Activated CD4-positive, alpha-beta T cell treated with anti-CD3 and anti-CD28 coated beads for 4 hours (primary cell): Measurements from ENCODE around the gene TNIP3.

Experiments used
- DNase-seq, 2 donors: peaks; one replicate each; pipeline ENCODE4 v3.0.0-alpha.2; 2020

Gene TNIP3

DNA sequence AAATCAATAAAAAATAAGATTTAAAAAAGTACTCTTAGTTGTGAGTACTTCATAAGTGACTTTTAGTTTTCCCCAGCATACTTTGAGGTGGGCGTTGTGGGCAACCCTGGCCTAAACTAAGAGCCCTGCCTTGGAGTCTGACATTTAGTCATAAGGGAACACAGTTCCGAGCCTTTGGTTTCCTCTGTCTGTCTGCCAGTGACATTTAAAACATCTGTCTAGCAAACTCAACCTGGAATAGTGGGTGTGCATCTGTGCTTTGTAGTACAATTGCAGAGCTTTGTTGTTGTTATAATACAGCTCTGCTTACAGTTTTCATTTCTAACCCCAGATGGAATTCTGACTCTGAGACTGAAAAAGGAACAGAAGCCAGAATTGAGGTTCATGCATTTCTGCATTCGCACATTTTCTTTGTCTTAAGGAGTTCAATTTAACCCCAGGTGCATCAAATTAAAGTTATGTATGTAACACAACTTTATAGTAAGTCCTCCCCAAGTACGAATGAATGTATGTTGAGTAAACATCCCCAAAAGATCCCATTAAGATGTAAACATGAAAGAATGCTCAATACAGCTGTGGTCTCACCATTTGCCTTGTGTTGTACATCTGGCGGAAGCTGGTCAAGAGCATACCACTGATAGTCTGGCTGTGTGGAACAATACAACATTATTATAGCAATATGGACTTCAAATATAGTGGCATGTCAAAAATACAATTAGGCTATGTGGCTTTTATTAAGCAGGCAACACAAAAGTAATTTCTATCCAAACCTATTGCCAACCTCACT lies 25.9 kb downstream of the TNIP3 start:
- peak; percentile 45 to 53 for DNase-seq

- DNase-seq = no peak
Observed at GRCh38 chr4:121130326-121130660, 33.8 kb downstream of the TNIP3 start.

GRCh38 chr4:121129606-121130325 lies 34.4 kb downstream of the TNIP3 start:
- DNase-seq = no peak

- DNase-seq = no peak
Observed at GRCh38 chr4:121127100-121127499, 37.0 kb downstream of the TNIP3 start.

- no peak for DNase-seq
Observed at GRCh38 chr4:121126449-121127006, 37.6 kb downstream of the TNIP3 start.

GRCh38 chr4:121125498-121125885 lies 38.6 kb downstream of the TNIP3 start:
- no peak for DNase-seq

DNA sequence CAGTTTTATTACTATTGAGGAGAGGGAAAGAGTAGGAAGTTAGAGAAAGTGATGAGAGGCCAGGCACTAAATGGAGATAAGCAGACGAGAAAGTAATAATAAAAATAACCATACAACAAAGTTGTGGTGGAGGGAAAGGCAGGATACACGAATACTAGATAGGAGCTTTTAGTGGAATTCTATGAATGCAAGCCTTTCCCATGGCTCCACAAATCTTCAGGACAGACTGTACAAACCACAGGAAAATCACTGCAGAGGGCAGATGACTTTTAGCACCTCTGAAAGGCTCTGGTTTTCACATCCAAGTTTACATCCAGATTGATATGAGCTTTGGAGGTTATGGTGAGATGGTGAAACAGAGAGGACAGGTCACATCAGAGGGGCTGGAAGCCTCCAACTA lies 41.5 kb downstream of the TNIP3 start:
- no peak for DNase-seq

DNA sequence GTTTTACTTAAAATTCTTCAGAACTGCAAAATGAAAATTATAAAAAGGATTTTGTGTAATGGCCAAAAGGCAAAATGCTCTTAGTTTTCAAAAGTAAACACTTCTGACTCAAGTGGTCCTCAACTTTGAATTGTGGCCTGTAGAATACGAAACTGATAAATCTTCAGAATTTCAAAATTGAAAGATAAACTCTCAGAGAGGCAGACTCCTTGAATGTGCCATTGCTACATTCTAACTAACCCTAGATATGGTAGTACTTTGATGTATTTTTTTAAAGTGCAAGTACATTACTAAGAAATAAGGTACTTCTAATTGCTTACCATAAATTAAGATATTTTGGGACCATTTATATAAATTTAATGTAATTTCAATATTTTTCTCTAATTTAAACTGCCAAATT lies 44.4 kb downstream of the TNIP3 start:
- DNase-seq = no peak

DNA sequence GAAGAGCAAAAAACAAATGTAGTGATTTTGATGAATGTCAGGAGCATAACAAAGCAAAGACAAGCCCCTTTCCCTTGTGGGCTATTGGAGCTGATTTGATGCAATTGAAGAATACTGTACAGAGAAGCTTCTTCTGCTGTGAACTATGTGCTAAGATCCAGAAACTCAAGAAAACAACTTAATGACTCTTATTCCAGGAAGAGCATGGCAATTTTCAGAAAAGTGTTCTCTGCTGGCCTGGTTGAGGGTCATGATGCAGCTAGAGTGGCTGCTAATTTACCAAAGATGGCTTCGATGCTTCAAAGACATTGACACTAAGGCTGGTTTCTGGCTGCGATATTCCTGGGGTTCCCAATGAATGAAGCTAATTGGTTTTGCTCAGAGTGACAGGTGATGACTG lies 45.8 kb downstream of the TNIP3 start:
- DNase-seq = no peak

- DNase-seq = no peak
Observed at GRCh38 chr4:121114756-121115155, 49.4 kb downstream of the TNIP3 start.

- no peak for DNase-seq
Observed at GRCh38 chr4:121112530-121112929, 51.6 kb downstream of the TNIP3 start.

GRCh38 chr4:121108557-121108956 lies 55.6 kb downstream of the TNIP3 start:
- no peak for DNase-seq

- DNase-seq = no peak
Observed at GRCh38 chr4:121107507-121107906, 56.6 kb downstream of the TNIP3 start.

DNA sequence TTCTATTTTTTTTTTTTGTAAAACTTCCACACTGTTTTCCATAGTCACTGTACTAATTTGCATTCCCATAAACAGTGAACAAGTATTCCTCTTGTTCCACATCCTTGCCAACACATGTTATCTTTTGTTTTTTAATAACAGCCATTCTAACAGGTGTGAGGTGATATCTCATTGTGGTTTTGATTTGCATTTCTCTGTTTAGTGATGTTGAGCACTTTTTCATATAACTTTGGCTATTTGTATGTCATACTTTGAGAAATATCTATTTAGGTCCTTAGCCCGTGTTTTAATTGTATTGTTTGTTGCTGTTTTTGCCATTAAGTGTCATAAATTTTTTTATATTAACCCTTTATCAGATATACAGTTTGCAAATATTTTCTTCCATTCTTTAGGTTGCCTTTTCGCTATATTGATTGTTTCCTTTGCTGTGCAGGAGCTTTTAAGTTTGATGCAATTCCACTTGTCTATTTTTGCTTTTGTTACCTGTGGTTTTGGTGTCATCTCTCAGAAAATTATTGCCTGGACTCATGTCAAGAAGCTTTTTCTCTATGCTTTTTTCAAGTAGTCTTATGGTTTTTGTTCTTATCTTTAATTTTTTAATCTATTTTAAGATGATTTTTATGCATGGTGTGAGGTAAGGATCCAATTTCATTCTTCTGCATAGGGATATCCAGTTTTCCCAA lies 63.9 kb downstream of the TNIP3 start:
- no peak for DNase-seq

DNA sequence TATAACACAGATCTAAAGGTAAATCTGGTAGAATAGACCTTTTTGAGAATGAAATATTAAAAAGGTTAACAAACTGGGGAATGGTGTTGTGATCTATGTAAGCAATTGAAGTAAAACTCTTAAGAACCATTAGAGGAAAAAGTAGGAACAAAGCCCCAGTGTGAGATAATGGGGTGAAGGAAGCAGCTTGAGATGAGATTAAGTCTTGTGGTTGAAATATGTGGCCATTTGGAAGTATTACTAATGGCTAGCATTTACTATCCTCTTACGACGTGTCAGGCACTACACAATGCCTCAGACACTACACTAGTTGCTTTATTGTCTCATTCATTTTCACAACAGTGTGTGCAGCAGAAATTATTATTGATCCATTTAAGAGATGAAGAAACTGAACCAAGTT lies 65.9 kb downstream of the TNIP3 start:
- DNase-seq = no peak

DNA sequence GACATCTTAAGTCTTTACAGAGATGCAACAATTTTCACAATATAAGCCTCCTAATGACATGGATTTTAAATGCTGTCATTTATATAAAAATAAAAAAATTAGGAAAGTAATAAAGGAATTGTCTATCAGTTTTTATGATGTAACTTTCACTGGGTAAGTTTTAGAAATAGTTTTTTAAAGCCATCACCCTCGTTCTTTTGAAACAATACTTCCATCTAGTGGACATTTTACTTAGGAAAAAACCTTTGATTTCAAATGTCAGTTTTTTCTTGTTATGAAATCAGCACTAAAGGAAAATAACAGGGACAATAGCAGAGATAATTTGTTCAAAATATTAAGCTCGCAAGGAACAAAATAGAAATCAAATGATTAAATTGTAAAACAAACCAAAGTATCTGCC lies 67.5 kb downstream of the TNIP3 start:
- no peak for DNase-seq

DNA sequence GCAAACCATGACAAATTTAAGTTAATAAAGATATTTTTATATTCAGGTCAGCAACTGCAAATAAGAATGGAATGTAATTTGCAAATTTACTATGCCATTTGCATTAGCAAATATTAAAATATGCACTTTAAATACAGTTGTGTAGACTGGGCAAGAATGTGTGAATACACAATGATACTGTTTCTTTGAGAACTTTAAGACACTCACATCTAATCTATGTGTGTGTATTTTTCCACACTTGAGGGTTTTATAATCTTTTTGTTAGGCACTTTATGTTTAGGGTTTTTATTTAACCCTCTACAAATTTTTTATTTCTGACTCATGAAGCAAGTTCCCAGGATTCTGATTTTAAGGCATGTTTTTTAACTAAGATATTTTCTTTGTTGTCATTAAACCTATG lies 67.9 kb downstream of the TNIP3 start:
- DNase-seq = no peak

GRCh38 chr4:121094297-121094966 lies 69.7 kb downstream of the TNIP3 start:
- no peak for DNase-seq

- DNase-seq = no peak
Observed at GRCh38 chr4:121093261-121093660, 70.9 kb downstream of the TNIP3 start.

GRCh38 chr4:121091941-121092340 lies 72.2 kb downstream of the TNIP3 start:
- DNase-seq = no peak

- no peak for DNase-seq
Observed at GRCh38 chr4:121088867-121089266, 75.3 kb downstream of the TNIP3 start.
